Endothelial cell of umbilical vein (primary cell): Measurements from ENCODE around the gene CCDC97. TPM values are rescaled to one million over a fixed set of nuclear protein-coding genes. Genes with fewer than 3 reads are reported as not detected.

Source experiments
- BruUV-seq: library from RNA; stranded (reverse); fragments of 400-500 nt; replicated peaks from 2 replicates; lab custom pipeline; 2021; lab: Mats Ljungman, UMichigan
- CTCF ChIA-PET: fragments of 300-600, 350-600 bp; sonication (Branson Sonifier 250); formaldehyde crosslinking; loops from one replicate; lab custom pipeline; 2021; ENCODE audit warnings: antibody characterized with exemption, inconsistent platforms; lab: Charles Lee
- POLR2A ChIA-PET: fragments of 300-600, 350-600 bp; sonication (Branson Sonifier 250); formaldehyde crosslinking; loops from one replicate; lab custom pipeline; 2021; ENCODE audit warnings: antibody characterized with exemption, inconsistent platforms; lab: Charles Lee
- DNase-seq: peaks from one replicate; pipeline ENCODE4 v3.0.0-alpha.2; 2011; ENCODE audit warnings: low read depth, low spot score
- FAIRE-seq: peaks from 2 replicates; lab custom pipeline; 2011; peaks lifted over from hg19 to GRCh38; lab: Jason Lieb, UNC
- H2AFZ ChIP-seq: 2 replicates; pipeline ENCODE4 v1.6.0; 2012; ENCODE audit warnings: low read depth, low read length, control low read depth, inconsistent platforms
- H3K27ac ChIP-seq: 2 replicates; pipeline ENCODE4 v1.5.1; 2011; ENCODE audit warnings: low read depth, mild to moderate bottlenecking, control low read depth, low read length, moderate library complexity; ENCODE audit not compliant: insufficient read depth
- H3K27me3 ChIP-seq, 2 experiments: 2 replicates each; pipeline versions ENCODE4 v1.6.0 to v1.6.1; 2011; ENCODE audit warnings: low read length in 2 of 2, mixed read lengths in 1 of 2; ENCODE audit not compliant: control insufficient read depth in 2 of 2, insufficient read depth in 2 of 2
- H3K36me3 ChIP-seq, 2 experiments: 2 replicates in 1 of 2; 3 replicates in 1 of 2; pipeline ENCODE4 v1.5.1; 2011; ENCODE audit warnings: low read length in 2 of 2, mild to moderate bottlenecking in 1 of 2, moderate library complexity in 1 of 2; ENCODE audit not compliant: control insufficient read depth in 2 of 2, insufficient read depth in 2 of 2; ENCODE audit errors: extremely low read depth in 1 of 2
- H3K4me1 ChIP-seq: 3 replicates; pipeline ENCODE4 v1.5.1; 2011; ENCODE audit warnings: mild to moderate bottlenecking, low read length; ENCODE audit not compliant: control insufficient read depth, insufficient read depth; ENCODE audit errors: extremely low read depth
- H3K4me2 ChIP-seq: 2 replicates; pipeline ENCODE4 v1.6.1; 2011; ENCODE audit warnings: low read length, control low read depth, mixed read lengths; ENCODE audit not compliant: insufficient read depth
- H3K4me3 ChIP-seq, 3 experiments: fragments of 200-600 bp in 1 of 3; sonication (generic), shearing (Covaris generic) in 1 of 3; replicated peaks in 1 of 3; 2 replicates each; pipeline ENCODE4 v1.5.1; 2011 to 2016; ENCODE audit warnings: control low read depth in 3 of 3, low read length in 3 of 3, mild to moderate bottlenecking in 2 of 3, inconsistent platforms in 1 of 3, low read depth in 1 of 3, moderate library complexity in 1 of 3; ENCODE audit not compliant: insufficient read depth in 1 of 3
- H3K79me2 ChIP-seq: 2 replicates; pipeline ENCODE4 v1.6.0; 2012; ENCODE audit warnings: low read length, inconsistent platforms; ENCODE audit not compliant: control insufficient read depth, insufficient read depth
- H3K9ac ChIP-seq: replicated peaks from 2 replicates; pipeline ENCODE3; 2011; ENCODE audit warnings: low read length, control low read depth; ENCODE audit not compliant: insufficient read depth; ENCODE audit errors: extremely low read depth
- H3K9me1 ChIP-seq: replicated peaks from 3 replicates; pipeline ENCODE4 v1.6.0; 2011; ENCODE audit warnings: mild to moderate bottlenecking, low read length; ENCODE audit not compliant: control insufficient read depth, insufficient read depth; ENCODE audit errors: extremely low read depth
- H3K9me3 ChIP-seq: replicated peaks from 2 replicates; pipeline ENCODE4 v1.5.1; 2012; ENCODE audit warnings: low read length, inconsistent platforms; ENCODE audit not compliant: control insufficient read depth, insufficient read depth
- H4K20me1 ChIP-seq: replicated peaks from 2 replicates; pipeline ENCODE3; 2011; ENCODE audit warnings: mild to moderate bottlenecking, low read length; ENCODE audit not compliant: control insufficient read depth, insufficient read depth; ENCODE audit errors: extremely low read depth
- CTCF ChIP-seq, 2 donors: IDR thresholded peaks; 1 replicate in 1 of 2; 2 replicates in 1 of 2; pipeline ENCODE4 v1.5.1; 2011; ENCODE audit warnings: low read length in 2 of 2, mild to moderate bottlenecking in 2 of 2, moderate library complexity in 2 of 2, control low read depth in 1 of 2, inconsistent platforms in 1 of 2, low read depth in 1 of 2; ENCODE audit not compliant: insufficient read depth in 1 of 2; ENCODE audit errors: extremely low read depth in 1 of 2
- EZH2 ChIP-seq: IDR thresholded peaks from 2 replicates; pipeline ENCODE4 v1.6.1; 2012; ENCODE audit warnings: borderline replicate concordance, low read depth, mild to moderate bottlenecking, moderate library complexity, low read length, inconsistent platforms; ENCODE audit not compliant: severe bottlenecking
- FOS ChIP-seq: IDR thresholded peaks from 2 replicates; pipeline ENCODE4 v1.6.1; 2011; ENCODE audit warnings: mild to moderate bottlenecking, low read length, moderate library complexity, borderline replicate concordance; ENCODE audit not compliant: insufficient read depth
- GATA2 ChIP-seq: IDR thresholded peaks from 2 replicates; pipeline ENCODE4 v1.7.0; 2011; ENCODE audit warnings: low read depth, mild to moderate bottlenecking, moderate library complexity, mixed read lengths, low read length; ENCODE audit not compliant: insufficient read length, insufficient read depth
- JUN ChIP-seq: IDR thresholded peaks from 2 replicates; pipeline ENCODE4 v1.6.1; 2011; ENCODE audit warnings: borderline replicate concordance, low read depth; ENCODE audit not compliant: insufficient read length, insufficient read depth
- MAX ChIP-seq: IDR thresholded peaks from 2 replicates; pipeline ENCODE4 v1.6.1; 2011; ENCODE audit not compliant: insufficient read depth, insufficient read length
- MYC ChIP-seq: IDR thresholded peaks from one replicate; pipeline ENCODE4 v1.6.1; 2011; ENCODE audit warnings: mild to moderate bottlenecking, low read depth, low read length
- POLR2A ChIP-seq: IDR thresholded peaks from 2 replicates; pipeline ENCODE4 v1.6.1; 2012; ENCODE audit warnings: low read depth, mild to moderate bottlenecking, control low read depth, low read length
- POLR2AphosphoS5 ChIP-seq: IDR thresholded peaks from 2 replicates; pipeline ENCODE4 v1.6.1; 2012; ENCODE audit warnings: low read depth, mild to moderate bottlenecking, control low read depth, low read length, moderate library complexity; ENCODE audit not compliant: insufficient read depth
- dilution Hi-C: fragments of 300-500 bp; cut with MboI; formaldehyde crosslinking; loops from one replicate; pipeline ENCODE4 v1.15.0; 2019; ENCODE audit warnings: low sequenced_read_pairs; ENCODE audit not compliant: extremely low pct_ligation_motif_present
- intact Hi-C: fragments of 100-400 bp; cut with micrococcal nuclease; formaldehyde crosslinking; loops from one replicate; pipeline ENCODE4 v1.10.0; 2022
- polyA plus RNA-seq, 4 experiments: library from polyadenylated mRNA; depleted of rRNA in 3 of 4; stranded (reverse) in 3 of 4; unstranded in 1 of 4; fragments of >200 nt; gene quantifications; 2 replicates each; pipeline versions ENCODE4 v1.2.1 to v1.2.3, GENCODE V29; 2011 to 2012; ENCODE audit warnings: missing spikeins in 1 of 4
- total RNA-seq: library from RNA; stranded (reverse); gene quantifications from 2 replicates; pipeline ENCODE4 v1.2.3, GENCODE V29; 2021

CCDC97 gene
- total and polyA plus RNA-seq, 2 donors (not counting 3 experiments of a cell fraction or from before 2014, with no cell fraction given), result 20.7 to 27.2 TPM

GRCh38 chr19:41355035-41355434, 45.1 kb downstream of the CCDC97 start:
- Histone ChIP-seq H2AFZ (no peak overlapping the region), H3K9me1 (no peaks in the 10 kb centered on the region), H3K27ac (no peak overlapping the region), H3K4me3 (no peak overlapping the region), H3K79me2 (peaks cover 34% of the 10 kb centered on the region), H4K20me1 (no peaks in the 10 kb centered on the region), H3K4me2 (no peak overlapping the region), H3K9me3 (no peaks in the 10 kb centered on the region), H3K27me3 (no peaks in the 10 kb centered on the region), H3K36me3 (no peaks in the 10 kb centered on the region), H3K9ac (no peak overlapping the region), H3K4me1 (no peaks in the 10 kb centered on the region)
- no peak for FAIRE-seq
- dilution Hi-C loops, result no loop called here
- POLR2A ChIA-PET, result interaction anchor here (2.0 kb wide), 1 partner anchor 9 kb away, joined by 8 read pairs; the partner anchor contains the start of gene B9D2
- no TSS peak for BruUV-seq
- intact Hi-C loops, result loop anchor here (2.0 kb wide), 1 partner anchor 90 kb away; the partner anchor contains the start of gene HNRNPUL1
- CTCF ChIA-PET, result interaction anchor here (0.8 to 1.6 kb wide), 5 partner anchors 9 to 77 kb away, joined by 3 to 9 read pairs (median 4); partner anchors contain the start of gene B9D2
- no peak for DNase-seq
- no peak for TF ChIP-seq JUN
- TF ChIP-seq GATA2, result no peak
- TF ChIP-seq FOS, result no peak
- TF ChIP-seq POLR2AphosphoS5, result no peak
- TF ChIP-seq CTCF (IDR thresholded peaks at IDR 0.05; ENCODE audit: extremely low read depth in 1 of 2, insufficient read depth in 1 of 2, low read depth in 1 of 2, low read length in 2 of 2), result no peak
- no peak for TF ChIP-seq MAX
- no peak for TF ChIP-seq POLR2A
- no peak for TF ChIP-seq MYC
- no peak for TF ChIP-seq EZH2
